ENCODE measurements around the gene TRIB2. TPM values are rescaled to one million over a fixed set of nuclear protein-coding genes. Genes with fewer than 3 reads are reported as not detected.
A peak's percentile ranks its signal among the peaks of the same experiment; 100 is the strongest.

Gene TRIB2
- total RNA-seq, 1 donor, result 28.9 TPM

DNA sequence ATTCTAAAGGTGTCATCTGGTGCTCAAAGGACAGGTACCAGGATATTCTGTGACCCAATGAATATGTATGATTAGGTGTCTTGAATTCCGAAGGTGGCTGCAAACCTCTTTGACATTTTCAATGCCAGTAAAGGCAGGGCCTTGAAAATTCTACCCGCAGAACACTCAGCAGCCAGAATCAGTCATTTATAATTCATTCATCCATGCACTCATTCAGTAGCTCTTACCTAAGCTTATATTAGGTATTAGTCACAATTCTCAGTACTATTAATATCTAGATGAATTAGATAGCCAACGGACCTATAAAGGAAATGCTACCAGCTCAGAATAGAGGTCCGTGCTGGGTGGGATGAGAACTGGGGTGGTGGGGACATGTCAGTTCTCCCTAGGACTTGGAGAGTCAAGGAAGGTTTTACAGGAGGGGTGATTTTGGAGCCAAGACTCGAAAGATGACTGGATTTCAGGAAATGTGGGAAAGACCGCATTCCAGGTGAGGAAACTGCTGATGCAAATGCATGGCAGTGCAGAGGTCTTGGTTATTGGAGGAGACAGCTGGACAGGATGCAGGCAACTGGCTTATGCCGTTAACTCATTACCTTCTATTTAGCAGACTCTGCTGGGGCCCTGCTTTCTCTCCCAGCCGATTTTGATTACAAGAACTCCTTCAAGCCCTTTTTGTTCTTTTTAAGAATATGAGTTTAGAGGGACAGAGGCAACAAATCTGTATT is 7.2 kb downstream of the TRIB2 start:
- H3K4me3 ChIP-seq (ENCODE audit: low read depth, low read length), result no peak overlapping the region
- DNase-seq (ENCODE audit: low read depth), result no peak
- no peak for TF ChIP-seq CTCF (IDR thresholded peaks at IDR 0.05; ENCODE audit: insufficient read depth, low read depth, low read length)

DNA sequence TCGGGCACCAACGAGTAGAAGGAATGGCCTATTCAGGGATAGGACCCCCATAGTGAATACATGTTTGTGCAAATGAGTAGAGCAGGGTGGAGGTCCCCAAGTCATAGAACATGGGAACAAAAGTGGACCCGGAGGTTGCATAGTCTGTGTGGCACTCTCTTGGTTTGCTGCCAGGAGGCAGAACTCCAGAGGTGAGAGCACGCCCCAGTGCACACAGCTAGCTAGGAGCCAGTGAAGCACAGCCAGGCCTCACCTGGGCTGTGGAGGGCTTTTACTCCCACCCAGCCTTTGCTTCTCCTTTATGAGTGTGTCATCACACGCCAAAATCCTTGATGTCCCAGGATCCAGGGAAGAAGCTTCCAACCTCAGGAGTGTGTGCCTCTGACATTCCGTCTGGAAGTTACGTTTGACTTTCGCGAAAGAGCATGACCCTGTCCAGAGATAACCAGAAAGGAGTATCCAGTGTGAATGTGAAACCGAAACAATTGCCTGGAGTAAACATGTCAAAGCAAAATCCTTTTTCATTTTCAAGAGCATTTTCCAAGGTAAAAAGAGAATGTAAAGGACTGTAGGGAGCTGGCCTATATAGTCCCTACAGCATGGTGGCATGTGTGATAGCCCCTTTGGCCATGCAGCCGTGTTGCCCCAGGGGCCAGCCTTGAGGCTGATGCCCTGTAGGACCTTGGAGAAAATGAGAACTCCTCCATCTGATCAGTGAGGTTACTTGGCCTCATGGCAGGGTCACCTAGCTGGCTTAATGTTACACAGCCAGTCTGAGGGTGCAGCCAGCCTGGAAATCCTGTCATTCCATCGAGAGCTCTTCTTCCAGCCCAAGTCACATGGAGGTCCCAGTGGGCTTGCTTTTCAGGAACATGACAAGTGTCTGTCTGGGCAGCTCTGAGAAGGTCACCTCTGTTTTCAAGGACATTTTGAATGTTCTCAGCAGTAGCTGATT is 8.8 kb downstream of the TRIB2 start:
- peak; percentile 20 for DNase-seq (ENCODE audit: low read depth)
- no peak for TF ChIP-seq CTCF (IDR thresholded peaks at IDR 0.05; ENCODE audit: insufficient read depth, low read depth, low read length)
- no peak overlapping the region for H3K4me3 ChIP-seq (ENCODE audit: low read depth, low read length)

GRCh38 chr2:12726271-12726670 is 9.5 kb downstream of the TRIB2 start:
- DNase-seq (ENCODE audit: low read depth), result no peak
- TF ChIP-seq CTCF (IDR thresholded peaks at IDR 0.05; ENCODE audit: insufficient read depth, low read depth, low read length), result no peak
- no peak overlapping the region for H3K4me3 ChIP-seq (ENCODE audit: low read depth, low read length)

DNA sequence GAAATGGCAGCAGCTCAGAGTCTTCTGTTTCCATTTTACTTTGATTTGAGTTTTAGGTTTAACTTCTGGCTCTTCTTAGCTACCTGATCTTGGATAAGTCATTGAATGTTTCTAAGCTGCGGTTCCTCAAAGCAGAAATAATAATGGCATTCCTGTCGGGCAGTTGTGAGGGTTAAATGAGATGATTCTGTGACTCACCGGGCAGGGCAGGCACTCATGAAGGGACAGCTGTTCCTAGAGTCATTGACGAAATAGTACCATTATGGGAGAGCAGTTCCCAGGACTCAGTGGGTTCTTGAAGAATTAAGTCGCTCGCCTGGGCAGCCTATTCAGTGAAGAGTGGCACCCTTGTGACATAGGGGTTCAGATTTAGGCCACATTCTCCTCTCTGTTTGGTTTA is 10.3 kb downstream of the TRIB2 start:
- DNase-seq (ENCODE audit: low read depth), result peak; percentile 17
- TF ChIP-seq CTCF (IDR thresholded peaks at IDR 0.05; ENCODE audit: insufficient read depth, low read depth, low read length), result no peak
- H3K4me3 ChIP-seq (ENCODE audit: low read depth, low read length), result no peak overlapping the region

GRCh38 chr2:12727641-12728040 is 10.9 kb downstream of the TRIB2 start:
- no peak for TF ChIP-seq CTCF (IDR thresholded peaks at IDR 0.05; ENCODE audit: insufficient read depth, low read depth, low read length)
- DNase-seq (ENCODE audit: low read depth), result no peak
- no peak overlapping the region for H3K4me3 ChIP-seq (ENCODE audit: low read depth, low read length)

DNA sequence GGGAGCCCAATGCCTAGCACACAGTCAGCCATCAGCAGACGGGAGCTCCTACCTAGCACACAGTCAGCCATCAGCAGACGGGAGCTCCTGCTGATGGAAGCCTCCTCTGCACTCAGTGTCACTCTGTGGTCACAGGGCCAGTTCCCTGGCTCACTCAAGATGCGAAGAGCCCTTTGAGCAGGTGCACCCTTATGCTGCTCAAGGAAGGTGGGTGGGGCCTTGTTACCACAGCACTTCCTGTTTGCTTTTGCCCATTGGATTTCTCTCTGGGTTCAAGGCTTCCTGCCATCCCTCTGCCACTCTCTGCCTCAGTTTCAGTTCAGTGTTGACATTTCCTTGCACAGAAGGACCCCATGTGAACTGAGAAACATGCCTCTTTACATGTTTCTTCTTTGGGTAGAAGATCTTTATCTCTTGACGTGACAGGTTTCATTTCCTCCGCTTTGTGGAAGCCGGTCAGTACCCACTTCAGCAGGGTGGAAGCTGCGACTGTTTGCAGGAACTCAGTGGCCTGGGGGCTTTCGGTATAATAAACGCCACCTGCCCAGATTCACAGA is 11.6 kb downstream of the TRIB2 start:
- TF ChIP-seq CTCF (IDR thresholded peaks at IDR 0.05; ENCODE audit: insufficient read depth, low read depth, low read length), result no peak
- DNase-seq (ENCODE audit: low read depth), result no peak
- no peak overlapping the region for H3K4me3 ChIP-seq (ENCODE audit: low read depth, low read length)
